ENCODE data around the gene CRIP2.
A peak's percentile ranks its signal among the peaks of the same experiment; 100 is the strongest.

CRIP2 gene

DNA sequence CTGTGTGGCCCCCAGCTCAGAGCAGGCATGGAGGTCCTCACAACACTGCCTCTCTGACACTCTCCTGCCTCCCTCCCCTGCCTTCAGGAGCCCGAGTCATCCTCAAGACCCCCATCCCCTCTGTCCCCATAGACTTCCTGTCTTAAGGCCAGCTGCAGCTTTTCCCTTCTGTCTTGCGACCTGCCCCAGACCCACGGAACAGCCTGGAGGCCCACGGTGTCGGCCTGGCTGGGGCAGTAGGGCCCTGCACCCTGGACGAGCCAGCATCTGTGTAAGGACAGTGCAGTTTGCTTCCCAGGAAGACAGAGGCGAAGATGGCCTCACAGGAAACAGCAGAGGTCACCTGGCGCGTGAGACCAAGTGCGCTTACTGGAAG is 26.1 kb downstream of the CRIP2 start:
- peak overlapping the region; percentile 92 for H3K27ac ChIP-seq
- H3K36me3 ChIP-seq = peaks cover 3% of the 10 kb centered on the region
- peak; percentile 6 for DNase-seq
- no peak overlapping the region for H3K4me3 ChIP-seq (ENCODE audit: low read depth, low read length)
- TF ChIP-seq, protein P1, sequence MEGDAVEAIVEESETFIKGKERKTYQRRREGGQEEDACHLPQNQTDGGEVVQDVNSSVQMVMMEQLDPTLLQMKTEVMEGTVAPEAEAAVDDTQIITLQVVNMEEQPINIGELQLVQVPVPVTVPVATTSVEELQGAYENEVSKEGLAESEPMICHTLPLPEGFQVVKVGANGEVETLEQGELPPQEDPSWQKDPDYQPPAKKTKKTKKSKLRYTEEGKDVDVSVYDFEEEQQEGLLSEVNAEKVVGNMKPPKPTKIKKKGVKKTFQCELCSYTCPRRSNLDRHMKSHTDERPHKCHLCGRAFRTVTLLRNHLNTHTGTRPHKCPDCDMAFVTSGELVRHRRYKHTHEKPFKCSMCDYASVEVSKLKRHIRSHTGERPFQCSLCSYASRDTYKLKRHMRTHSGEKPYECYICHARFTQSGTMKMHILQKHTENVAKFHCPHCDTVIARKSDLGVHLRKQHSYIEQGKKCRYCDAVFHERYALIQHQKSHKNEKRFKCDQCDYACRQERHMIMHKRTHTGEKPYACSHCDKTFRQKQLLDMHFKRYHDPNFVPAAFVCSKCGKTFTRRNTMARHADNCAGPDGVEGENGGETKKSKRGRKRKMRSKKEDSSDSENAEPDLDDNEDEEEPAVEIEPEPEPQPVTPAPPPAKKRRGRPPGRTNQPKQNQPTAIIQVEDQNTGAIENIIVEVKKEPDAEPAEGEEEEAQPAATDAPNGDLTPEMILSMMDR (IDR thresholded peaks at IDR 0.05; ENCODE audit: low read depth, low read length) = no peak
- no peaks in the 10 kb centered on the region for H3K27me3 ChIP-seq (ENCODE audit: insufficient read depth, low read depth, severe bottlenecking)
- no peaks in the 10 kb centered on the region for H3K9me3 ChIP-seq (ENCODE audit: severe bottlenecking)

- TF ChIP-seq, protein P1 (IDR thresholded peaks at IDR 0.05; ENCODE audit: low read depth, low read length) = no peak
- Histone ChIP-seq H3K27ac (no peak overlapping the region), H3K9me3 (ENCODE audit: severe bottlenecking) (no peaks in the 10 kb centered on the region)
Measured at GRCh38 chr14:105501504-105502291, 27.1 kb downstream of the CRIP2 start.

GRCh38 chr14:105502446-105503295 is 28.1 kb downstream of the CRIP2 start:
- Histone ChIP-seq H3K4me3 (ENCODE audit: low read depth, low read length) (no peak overlapping the region), H3K9me3 (ENCODE audit: severe bottlenecking) (no peaks in the 10 kb centered on the region), H3K27ac (no peak overlapping the region), H3K36me3 (peaks cover 2% of the 10 kb centered on the region), H3K27me3 (ENCODE audit: insufficient read depth, low read depth, severe bottlenecking) (no peaks in the 10 kb centered on the region)
- DNase-seq = no peak
- TF ChIP-seq, protein P1 (IDR thresholded peaks at IDR 0.05; ENCODE audit: low read depth, low read length) = no peak

More at GRCh38 chr14:105501504-105502291, 27.1 kb downstream of the CRIP2 start:
- DNase-seq = no peak
- H3K36me3 ChIP-seq = peaks cover 3% of the 10 kb centered on the region
- H3K27me3 ChIP-seq (ENCODE audit: insufficient read depth, low read depth, severe bottlenecking) = no peaks in the 10 kb centered on the region
- H3K4me3 ChIP-seq (ENCODE audit: low read depth, low read length) = no peak overlapping the region

DNA sequence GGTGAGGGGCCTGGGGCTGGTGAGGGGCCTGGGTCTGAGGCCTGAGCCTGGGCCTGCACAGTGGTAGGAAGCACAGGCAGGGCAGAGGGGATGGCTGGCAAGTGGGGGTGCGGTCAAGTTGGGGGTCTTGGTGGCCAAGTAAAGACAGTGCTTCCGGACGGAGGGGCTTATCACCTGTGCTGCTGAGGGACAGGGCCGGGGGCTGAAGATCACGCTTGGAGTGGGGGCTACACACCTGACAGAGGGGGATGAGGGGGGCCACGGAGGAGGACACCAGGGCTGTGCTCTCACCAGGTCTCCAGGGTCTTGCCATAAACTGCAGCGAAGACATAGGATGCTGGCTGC is 28.6 kb downstream of the CRIP2 start:
- no peak for DNase-seq
- Histone ChIP-seq H3K4me3 (ENCODE audit: low read depth, low read length) (no peak overlapping the region), H3K27ac (no peak overlapping the region), H3K9me3 (ENCODE audit: severe bottlenecking) (no peaks in the 10 kb centered on the region), H3K36me3 (no peaks in the 10 kb centered on the region), H3K27me3 (ENCODE audit: insufficient read depth, low read depth, severe bottlenecking) (no peaks in the 10 kb centered on the region)
- TF ChIP-seq, protein P1 (IDR thresholded peaks at IDR 0.05; ENCODE audit: low read depth, low read length) = no peak

DNA sequence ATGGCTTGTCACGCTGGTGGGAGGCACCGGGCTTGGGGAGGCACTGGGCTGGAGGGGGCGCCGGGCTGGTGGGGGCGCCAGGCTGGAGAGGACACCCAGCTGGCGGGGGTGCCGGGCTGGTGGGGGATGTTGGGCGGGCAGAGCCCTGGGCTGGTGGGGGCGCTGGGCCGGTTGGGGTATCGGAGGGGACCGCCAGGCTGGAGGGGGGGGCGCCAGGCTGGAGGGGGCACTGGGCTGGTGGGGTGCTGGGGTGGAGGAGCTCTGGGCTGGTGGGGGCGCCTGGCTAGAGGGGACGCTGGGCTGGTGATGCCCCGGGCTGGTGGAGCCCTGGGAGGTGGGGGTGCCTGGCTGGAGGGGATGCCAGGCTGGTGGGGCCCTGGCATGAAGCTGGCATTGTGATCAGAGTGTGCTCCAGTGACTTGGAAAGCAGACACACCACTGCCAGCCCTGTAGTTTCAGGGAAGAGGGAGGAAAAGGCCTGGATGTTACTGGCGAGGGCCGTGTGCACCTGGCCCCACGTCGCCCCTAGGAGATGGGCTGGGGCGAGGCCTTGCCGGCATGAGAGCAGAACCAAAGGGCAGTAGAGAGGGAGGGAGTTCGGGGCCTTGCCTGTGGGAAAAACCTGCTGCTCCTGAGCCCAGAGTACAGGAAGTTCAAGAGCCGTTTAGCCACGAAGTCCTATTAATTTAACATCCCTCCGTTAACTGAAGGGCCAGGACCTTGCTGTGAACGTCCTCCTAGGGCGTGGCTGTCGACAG is 29.5 kb downstream of the CRIP2 start:
- TF ChIP-seq, protein P1 (IDR thresholded peaks at IDR 0.05; ENCODE audit: low read depth, low read length) = no peak
- no peaks in the 10 kb centered on the region for H3K36me3 ChIP-seq
- DNase-seq = no peak
- no peak overlapping the region for H3K4me3 ChIP-seq (ENCODE audit: low read depth, low read length)
- no peaks in the 10 kb centered on the region for H3K9me3 ChIP-seq (ENCODE audit: severe bottlenecking)
- H3K27ac ChIP-seq = no peak overlapping the region
- H3K27me3 ChIP-seq (ENCODE audit: insufficient read depth, low read depth, severe bottlenecking) = no peaks in the 10 kb centered on the region

Measured in WERI-Rb-1 (cell line).